COLO829 (cell line): ENCODE measurements around the gene CHST3.
"Not testable (repeated sequence)": the region's sequence is repeated elsewhere in the genome, so short reads cannot be mapped to it uniquely, and the experiment has no call there.

Experiments
- DNase-seq: peaks from one replicate; pipeline ENCODE4 v3.0.0; 2012; ENCODE audit warnings: low spot score

Gene CHST3

GRCh38 chr10:71964098-71964742 is at the start of gene CHST3:
Gene CHST3 (plus strand): TSS chr10:71964395. CDS start chr10:72005843, 41,448 bp downstream.
- DNase-seq, result no peak

GRCh38 chr10:71916827-71917226 is 47.4 kb upstream of the CHST3 start:
- DNase-seq, result no peak

- DNase-seq, result no peak
These were observed 45.2 kb upstream of the CHST3 start for GRCh38 chr10:71918992-71919391.

- not testable (repeated sequence) for DNase-seq
These were observed 44.1 kb upstream of the CHST3 start for GRCh38 chr10:71919956-71920539.

- peak; percentile 6 for DNase-seq
These were observed 43.5 kb upstream of the CHST3 start for GRCh38 chr10:71920540-71921323.

- peak; percentile 26 for DNase-seq
These were observed 42.7 kb upstream of the CHST3 start for GRCh38 chr10:71921324-71922027.

GRCh38 chr10:71923138-71923692 is 41.0 kb upstream of the CHST3 start:
- DNase-seq, result no peak

- DNase-seq, result no peak
These were observed 39.4 kb upstream of the CHST3 start for GRCh38 chr10:71924771-71925170.

- no peak for DNase-seq
These were observed 37.0 kb upstream of the CHST3 start for GRCh38 chr10:71927159-71927558.

- DNase-seq, result peak; percentile 6
These were observed 36.2 kb upstream of the CHST3 start for GRCh38 chr10:71927776-71928592.

GRCh38 chr10:71931295-71931694 is 32.9 kb upstream of the CHST3 start:
- no peak for DNase-seq

- no peak for DNase-seq
These were observed 30.5 kb upstream of the CHST3 start for GRCh38 chr10:71933651-71934050.

GRCh38 chr10:71938211-71938610 is 26.0 kb upstream of the CHST3 start:
- no peak for DNase-seq

GRCh38 chr10:71939304-71939703 is 24.9 kb upstream of the CHST3 start:
- no peak for DNase-seq

- DNase-seq, result no peak
These were observed 24.2 kb upstream of the CHST3 start for GRCh38 chr10:71939861-71940474.

- DNase-seq, result no peak
These were observed 23.4 kb upstream of the CHST3 start for GRCh38 chr10:71940752-71941151.

GRCh38 chr10:71941318-71941717 is 22.9 kb upstream of the CHST3 start:
- no peak for DNase-seq

GRCh38 chr10:71945819-71946474 is 18.2 kb upstream of the CHST3 start:
- DNase-seq, result no peak

GRCh38 chr10:71946700-71947099 is 17.5 kb upstream of the CHST3 start:
- no peak for DNase-seq

- no peak for DNase-seq
These were observed 15.6 kb upstream of the CHST3 start for GRCh38 chr10:71948496-71949067.
